HG03565 (cell line): Measurements from ENCODE around the gene RAB42.
"Not testable (repeated sequence)": the region's sequence is repeated elsewhere in the genome, so short reads cannot be mapped to it uniquely, and the experiment has no call there.

Source experiments
- ATAC-seq: cut with Tn5 transposase; IDR thresholded peaks from one replicate; pipeline ENCODE4 v1.9.1; 2021; ENCODE audit warnings: mild to moderate bottlenecking, moderate library complexity; ENCODE audit not compliant: unreplicated experiment

Gene RAB42, protein sequence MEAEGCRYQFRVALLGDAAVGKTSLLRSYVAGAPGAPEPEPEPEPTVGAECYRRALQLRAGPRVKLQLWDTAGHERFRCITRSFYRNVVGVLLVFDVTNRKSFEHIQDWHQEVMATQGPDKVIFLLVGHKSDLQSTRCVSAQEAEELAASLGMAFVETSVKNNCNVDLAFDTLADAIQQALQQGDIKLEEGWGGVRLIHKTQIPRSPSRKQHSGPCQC

DNA sequence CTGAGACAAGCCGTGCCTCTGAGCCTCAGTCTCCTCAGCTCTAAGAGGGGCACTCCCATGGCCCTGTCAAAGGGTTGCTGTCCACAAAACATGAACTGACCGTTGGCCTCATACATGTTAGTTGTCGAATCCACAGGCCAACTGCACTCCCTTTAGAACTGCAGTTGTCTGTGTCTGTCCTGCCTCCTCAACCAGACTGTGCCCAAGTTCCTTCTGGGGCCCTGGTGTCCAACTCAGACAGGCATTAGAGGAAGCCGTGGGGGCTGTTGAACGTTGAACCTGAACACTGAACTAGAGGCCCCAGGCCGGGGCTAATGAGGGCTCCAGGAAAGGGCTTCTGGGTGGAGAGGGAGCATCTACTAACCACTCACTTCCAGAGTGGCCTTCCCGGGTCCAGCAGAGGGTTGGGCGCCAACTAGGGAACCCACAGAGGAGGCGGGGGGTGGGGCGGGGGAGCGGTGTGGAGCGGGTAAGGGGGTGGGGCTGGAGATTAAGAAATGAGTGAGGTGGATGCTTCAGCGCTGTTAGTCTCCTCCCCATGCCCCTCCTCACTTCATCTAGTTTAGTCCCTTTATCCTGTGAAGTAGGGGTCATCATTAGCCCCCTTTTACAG, at the start of gene RAB42:
Gene RAB42, plus strand, starts transcription at position 558 of the 613 bp plus-strand sequence. CDS start 247 bp downstream, outside the sequence.
- no peak for ATAC-seq

DNA sequence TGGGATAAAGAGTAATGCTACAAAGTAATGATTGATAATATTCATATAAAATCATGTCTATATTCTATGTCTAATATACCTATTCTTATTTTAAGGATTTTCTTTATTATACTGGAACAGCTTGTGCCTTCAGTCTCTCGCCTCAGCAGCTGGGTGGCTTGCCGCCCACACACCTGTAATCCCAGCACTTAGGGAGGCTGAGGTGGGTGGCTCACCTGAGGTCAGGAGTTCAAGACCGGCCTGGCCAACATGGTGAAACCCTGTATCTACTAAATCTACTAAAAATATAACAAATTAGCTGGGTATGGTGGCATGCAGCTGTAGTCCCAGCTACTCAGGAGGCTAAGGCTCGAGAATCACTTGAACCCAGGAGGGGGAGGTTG, 46.8 kb upstream of the RAB42 start:
- no peak for ATAC-seq

DNA sequence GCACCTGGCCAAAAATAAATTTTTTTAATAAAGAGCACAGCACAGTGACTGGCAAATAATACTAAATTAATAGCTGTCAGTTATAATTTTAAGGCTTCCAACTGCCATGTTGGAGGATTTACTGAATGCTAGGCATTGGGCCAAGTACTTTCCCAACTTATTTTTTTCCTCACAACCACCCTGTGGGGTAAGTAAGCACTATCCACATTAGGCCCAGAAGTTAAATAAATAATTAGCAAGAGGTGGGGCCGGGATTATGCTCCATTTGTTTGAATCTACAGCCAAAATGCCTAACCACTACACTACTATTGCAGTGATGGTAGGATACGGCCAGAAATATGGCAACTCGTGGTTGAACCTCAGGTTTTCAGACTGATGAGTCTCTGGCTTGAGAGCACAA, 43.7 kb upstream of the RAB42 start:
- no peak for ATAC-seq

DNA sequence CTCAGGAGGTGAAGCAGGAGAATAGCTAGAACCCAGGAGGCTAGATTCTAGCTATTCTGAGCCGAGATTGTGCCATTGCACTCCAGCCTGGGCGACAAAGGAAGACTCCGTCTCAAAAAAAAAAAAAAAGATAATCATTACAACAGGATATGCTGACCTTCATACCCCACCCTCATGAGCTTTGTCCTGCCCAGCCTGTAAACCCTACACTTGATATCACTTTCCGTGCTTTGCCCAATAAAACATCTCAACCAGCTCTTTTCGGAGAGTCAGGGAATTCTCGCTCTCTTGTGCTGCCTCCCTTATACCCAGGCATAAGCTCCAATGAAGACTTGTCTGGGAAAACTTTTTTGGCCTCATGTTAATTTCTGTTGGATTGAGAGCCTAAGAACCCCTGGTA, 40.7 kb upstream of the RAB42 start:
- no peak for ATAC-seq

DNA sequence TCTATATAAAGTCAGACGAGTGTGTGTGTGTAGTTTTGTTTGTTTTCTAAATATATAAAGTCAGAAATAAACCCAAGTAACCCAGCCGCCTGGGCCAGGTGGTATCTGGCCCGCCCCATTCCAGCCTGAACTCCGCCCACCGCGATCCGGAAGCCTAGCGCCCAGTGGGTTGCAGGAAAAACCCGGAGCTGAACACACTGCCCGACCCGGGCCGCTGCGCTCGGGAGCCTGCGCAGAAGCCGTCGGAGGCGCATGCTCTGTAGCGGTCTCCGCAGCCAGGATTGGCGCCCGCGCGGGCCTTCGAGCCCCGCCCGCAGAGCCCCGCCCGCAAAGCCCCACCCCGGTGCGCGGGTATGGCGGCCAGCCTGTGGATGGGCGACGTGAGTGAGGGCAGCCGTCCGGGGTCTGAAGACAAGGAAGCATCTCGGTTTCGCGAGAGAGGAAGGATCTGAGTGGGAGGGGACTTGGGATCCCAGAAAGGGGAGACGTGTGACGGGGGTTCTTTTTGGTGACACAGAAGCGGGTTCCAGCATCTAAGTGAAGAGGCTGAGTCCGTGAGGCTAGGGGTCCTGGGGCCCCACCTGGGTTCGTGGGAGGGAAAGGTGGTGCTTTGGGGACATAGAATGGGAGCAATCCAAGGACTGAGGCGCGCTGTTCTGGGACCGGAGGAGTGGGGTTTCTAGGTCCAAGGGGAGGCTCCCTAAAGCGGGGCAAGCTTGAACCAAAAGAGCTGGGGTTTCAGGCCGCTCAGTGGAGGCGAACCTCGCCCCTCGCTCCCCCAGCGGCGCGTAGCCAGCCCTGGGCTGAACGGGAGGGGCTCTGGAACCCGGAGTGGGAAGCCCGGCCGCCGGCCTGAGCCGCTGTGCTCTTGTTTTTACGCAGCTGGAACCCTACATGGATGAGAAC, 39.1 kb upstream of the RAB42 start, which contains the start of gene TRNAU1AP:
Gene TRNAU1AP, plus strand, starts transcription at position 328 of the 906 bp plus-strand sequence. Its CDS starts 26 bp downstream, at position 354.
- ATAC-seq = peak; percentile 86

DNA sequence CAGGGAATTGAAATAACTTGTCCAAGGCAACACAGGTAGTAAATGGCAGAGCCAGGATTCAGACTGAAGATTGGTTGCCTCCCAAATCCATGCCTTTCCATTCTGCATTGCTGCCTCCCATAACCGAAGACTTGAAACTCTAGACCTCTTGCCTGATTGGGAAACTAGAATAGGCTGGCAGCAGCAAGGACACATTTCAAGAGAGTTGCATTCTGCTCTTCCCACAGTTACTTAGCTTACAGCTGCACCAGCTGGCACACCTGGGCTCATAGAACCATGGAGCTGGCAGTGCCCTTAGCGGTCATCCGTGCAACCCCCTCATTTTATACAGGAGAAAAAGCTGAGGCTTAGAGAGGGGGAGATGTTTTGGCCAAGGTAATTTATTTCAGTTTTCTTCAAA, 31.2 kb upstream of the RAB42 start:
- no peak for ATAC-seq

DNA sequence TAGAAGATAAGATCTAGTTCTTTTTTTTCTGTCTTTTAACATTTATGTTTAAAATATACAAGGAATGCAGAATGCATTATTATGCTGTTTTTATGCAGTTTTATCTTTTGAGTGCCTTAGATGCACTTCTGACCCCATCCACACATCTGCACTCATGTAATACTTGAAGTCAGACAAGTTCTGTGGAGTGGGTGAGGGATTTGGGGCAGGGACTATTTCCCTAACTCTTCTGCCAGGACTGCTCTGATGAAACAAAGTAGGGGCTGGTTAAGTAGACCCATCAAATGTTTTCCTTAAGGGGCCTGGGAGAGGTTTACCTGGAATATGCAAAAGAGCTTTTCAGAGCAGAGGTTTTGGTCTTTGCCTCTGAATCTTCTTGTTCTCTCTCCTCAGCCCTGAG, 27.8 kb upstream of the RAB42 start:
- ATAC-seq = no peak

DNA sequence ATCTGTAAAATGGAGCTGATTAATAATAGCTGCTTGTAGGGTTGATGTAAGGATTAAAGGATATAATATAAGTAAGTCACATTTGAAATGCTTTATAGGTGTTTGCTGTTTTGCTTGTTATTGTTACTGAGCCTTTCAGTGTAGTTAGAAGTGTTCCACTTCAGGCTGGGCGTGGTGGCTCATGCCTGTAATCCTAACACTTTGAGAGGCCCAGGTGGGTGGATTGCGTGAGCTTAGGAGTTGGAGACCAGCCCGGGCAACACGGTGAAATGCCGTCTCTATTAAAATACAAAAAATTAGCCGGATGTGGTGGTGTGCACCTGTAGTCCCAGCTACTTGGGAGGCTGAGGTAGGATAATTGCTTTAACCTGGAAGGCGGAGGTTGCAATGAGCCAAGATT, 27.0 kb upstream of the RAB42 start:
- no peak for ATAC-seq

DNA sequence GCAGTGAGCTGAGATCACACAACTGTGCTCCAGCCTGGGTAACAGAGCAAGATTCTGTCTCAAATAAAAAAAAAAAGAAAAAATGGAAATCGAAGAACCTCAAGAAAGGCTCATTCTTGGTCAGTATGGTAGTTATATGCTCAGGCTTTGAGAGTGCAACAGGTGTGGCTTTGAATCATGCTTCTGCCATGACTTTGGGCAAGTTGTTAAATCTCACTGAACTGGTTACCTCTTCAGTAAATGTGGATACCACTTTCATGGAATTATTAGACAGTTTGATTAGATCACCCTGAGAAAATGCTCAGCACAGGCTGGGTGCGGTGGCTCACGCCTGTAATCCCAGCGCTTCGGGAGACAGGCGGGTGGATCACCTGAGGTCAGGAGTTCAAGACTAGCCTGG, 26.3 kb upstream of the RAB42 start:
- ATAC-seq = no peak

DNA sequence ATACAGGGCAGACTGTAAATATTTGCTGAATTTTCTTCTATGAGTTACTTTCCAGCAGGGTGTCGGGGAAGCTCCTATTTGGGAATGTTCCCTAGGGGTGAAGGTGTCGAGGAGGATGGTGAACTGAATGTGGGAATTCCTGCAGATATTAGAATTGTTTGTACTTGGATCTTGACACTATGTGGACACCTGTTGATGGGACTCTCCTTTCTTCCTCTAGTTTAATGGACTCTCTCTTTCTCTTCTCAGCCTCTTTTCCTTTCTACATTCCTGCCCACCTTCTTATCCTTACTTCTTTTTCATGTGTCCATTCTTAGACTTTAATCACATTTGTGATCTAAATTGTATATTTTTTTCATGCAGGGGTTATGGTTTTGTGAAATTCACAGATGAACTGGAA, 25.1 kb upstream of the RAB42 start:
- no peak for ATAC-seq

DNA sequence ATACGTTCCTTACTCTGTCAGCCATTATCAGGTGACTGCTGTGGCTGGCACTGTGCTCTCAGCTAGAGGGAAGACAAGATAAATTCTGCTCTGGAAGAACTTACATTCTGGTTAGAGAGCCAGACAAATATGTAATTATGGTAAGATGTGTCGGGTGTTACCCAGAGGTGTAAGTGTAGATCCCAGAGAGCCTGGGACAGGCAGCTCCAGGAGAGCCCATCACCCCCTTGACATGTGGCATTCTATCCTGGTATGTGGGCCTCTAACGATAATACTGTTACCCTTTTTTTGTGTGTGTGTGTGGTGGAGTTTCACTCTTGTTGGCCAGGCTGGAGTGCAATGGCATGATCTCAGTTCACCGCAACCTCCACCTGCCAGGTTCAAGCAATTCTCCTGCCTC, 20.2 kb upstream of the RAB42 start:
- ATAC-seq = no peak

DNA sequence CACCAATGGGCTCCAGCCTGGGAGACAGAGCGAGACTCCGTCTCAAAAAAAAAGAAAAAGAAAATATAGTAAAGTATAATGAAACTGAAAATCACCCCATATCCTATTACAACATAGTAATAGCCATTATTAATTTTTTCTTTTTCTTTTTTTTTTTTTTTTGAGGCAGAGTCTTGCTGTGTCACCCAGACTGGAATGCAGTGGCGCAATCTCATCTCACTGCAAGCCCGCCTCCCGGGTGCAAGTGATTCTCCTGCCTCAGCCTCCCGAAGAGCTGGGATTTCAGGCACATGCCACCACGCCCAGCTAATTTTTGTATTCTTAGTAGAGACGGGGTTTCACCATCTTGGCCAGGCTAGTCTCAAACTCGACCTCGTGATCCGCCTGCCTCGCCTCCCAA, 19.2 kb upstream of the RAB42 start:
- ATAC-seq = not testable (repeated sequence)

DNA sequence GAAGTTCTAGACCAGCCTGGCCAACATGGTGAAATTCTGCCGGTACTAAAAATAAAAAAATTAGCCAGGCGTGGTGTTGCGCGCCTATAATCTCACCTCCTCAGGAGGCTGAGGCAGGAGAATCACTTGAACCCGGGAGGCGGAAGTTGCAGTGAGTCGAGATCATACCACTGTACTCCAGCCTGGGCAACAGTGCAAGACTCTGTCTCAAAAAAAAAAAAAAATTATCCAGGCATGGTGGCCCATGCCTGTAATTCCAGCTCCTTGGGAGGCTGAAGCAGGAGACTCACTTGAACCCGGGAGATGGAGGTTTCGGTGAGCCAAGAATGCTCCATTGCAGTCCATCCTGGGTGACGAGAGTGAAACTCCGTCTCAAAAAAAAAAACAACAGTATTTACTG, 18.5 kb upstream of the RAB42 start:
- no peak for ATAC-seq

DNA sequence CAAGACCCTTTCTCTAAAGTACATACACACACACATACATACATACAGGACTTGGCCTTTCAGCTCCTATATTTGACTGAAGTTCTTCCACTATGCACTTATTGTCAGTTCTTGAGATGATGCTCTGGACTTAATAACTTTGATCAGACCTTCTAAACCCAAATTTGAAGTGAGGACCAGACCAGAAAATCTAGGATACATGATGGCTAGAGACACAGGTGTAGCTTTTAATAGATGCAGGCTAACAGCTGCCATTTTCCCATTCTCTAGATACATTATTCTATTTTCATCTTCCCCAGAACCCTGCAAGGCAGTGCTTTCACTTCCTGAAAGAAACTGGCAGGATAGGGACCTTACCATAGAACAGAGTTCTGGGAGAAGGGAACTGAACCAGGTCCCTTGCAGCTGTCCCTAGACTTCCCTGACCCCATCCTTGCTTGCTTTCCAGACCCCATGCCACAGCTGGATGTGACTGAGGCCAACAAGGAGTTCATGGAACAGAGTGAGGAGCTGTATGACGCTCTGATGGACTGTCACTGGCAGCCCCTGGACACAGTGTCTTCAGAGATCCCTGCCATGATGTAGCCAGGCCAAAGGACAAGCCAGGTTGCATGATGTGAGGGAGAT, 14.9 kb upstream of the RAB42 start:
- ATAC-seq = no peak

DNA sequence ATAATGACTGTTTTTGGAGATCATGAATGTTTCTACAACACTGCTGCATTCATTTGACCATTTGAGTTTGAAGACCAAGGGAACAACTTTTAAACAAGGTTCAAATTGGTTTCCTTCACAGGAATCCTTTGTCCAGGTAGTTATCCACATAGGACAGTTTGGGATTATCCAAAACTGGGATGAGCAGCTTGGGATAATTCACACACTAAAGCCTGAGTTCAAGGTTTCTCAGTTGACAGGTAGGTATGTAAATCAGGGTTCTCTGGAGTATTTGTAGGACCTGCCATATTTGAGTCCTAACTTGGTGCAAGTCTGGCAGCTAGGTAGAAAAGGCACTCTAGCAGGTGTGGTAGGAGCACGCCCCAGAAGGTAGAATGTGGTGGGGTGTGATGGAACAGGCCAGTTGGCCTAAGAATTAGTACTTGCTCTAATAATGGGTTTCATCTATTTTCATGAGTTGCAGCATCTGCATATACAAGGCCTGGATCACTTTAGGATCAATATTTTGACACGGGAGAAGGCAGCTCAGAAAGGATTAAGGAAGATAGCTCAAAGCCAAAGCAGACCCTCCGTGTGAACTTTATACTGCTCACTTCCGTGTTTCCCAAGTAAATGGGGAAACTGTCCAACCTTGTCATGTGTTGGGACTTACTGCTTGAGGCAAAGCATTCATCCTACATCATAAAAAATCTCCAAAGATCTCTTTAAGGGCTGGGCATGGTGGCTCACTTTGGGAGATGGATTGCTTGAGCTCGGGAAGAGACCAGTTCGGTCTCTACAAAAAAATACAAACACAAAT, 14.1 kb upstream of the RAB42 start:
- ATAC-seq = no peak

DNA sequence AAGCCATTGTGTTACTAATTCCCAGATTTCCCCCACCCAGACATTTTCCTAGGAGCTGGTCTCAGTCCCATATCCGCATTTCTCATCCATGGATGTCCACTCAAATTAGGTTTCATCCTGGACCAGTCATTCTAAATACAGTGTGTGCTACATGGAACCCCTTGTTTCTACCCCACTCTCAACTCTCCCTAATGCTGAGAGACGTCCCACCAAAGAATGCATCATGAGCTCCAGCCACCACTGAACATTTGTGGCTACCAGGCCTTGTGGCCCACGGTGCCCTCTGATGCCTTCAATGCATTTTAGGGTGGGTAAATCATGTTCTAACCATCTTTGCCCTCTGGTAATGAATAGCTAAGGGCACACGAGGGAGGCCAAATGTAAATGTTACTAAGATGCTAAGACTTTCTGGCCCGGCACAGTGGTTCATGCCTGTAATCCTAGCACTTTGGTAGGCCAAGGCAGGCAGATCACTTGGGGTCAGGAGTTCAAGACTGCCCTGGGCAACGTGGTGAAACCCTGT, 13.3 kb upstream of the RAB42 start:
- no peak for ATAC-seq

DNA sequence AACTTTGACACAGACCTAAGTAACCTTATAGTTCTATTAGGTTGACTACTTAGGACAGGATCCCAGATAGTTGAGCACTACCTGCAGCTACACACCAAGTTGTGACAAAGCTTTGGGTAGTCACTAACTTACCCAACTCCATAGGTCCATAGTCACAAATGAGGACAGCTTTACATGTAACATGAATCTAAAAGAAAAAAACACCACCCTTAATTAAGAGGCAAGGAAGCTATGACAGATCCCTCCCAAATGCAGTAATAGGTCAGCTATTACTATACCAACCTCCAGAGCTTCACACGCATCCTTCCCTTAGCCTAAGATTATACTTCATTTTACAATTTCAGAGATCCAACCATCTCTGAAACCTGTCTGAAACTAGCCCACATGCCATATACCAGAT, 12.7 kb upstream of the RAB42 start:
- ATAC-seq = no peak

DNA sequence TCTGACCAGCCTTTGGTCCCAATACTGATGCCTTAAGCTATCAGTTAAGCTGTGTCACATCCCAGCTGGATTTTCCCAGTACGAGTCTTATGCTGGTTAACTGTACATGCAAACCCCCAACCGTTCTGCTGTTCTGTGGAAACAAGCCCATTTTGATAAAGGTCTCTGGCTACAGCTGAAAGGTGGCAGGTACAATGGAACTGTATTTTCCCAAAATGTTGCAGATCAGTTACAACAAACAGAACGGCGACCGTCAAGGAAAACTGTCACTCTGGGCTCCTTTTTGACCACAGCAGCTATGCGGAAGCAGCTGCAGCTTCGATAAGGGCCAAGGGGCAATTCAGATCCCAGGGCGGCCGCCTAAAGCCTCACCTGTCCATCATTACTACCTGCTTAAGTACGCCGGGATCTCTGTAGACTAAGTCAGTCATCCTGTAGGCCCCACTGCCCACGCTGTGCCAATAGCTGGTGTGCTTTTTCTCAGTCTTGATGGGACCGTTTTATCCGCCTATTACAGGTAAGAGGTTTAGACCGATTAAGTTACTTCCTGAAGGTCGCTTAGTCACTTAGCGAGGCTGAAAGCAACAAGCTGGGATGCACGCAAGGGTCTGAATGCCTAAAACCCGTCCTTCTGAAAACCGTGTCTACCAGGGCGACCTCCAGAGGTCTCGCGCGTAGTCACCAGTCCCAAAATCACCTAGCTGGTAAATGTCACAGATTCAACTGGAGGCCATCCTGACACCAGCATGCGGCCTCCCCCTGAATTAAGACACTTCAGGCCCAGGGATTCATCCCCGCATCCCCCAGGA, 11.1 kb upstream of the RAB42 start:
- peak; percentile 5 for ATAC-seq

DNA sequence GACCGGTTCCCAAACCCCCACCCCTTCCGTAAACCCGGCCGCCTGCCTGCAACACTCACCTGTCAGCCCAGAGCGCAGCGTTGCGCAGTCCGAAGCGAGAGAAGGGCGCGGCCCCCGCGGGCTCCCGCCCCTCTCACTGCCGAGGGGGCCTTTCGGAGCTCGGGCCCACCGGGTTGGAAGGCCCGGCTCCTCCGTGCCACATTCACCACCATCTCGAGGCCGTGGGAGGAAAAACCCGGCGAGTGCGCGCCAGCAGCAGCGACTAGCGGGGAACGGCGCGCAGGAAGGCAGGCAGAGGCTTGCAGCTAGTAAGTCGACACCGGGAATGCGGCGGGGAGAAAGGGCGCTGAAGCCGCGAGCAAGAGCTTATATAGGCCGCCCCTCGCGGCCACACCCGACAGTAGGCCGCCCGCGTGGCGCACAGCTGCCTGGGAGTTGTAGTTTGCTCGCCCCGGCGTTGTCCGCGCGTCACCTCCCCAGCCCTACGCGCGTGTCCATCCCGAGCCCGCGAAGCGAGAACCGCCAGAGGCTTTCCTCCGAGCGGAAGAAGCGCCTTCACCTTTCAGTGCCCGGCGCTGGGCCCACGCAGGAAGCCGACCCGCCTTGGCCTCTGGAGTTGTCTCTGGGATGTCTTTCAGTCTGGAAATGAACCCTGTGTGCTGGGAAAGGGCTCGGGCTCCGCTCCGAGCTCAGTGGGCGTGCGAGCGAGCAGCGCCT, 10.4 kb upstream of the RAB42 start:
- peak; percentile 79 for ATAC-seq
